Ishikawa (cell line): ENCODE data around the gene PLVAP.
A peak's percentile ranks its signal among the peaks of the same experiment; 100 is the strongest.

Source experiments
- CEBPB ChIP-seq: IDR thresholded peaks from 2 replicates; pipeline ENCODE4 v1.6.1; 2012
- CREB1 ChIP-seq: IDR thresholded peaks from 2 replicates; pipeline ENCODE4 v1.6.1; 2012; ENCODE audit warnings: low read depth
- EGR1 ChIP-seq: IDR thresholded peaks from 2 replicates; pipeline ENCODE4 v1.6.1; 2012
- EP300 ChIP-seq: IDR thresholded peaks from 2 replicates; pipeline ENCODE4 v1.6.1; 2012; ENCODE audit warnings: borderline replicate concordance
- FOXM1 ChIP-seq: IDR thresholded peaks from 2 replicates; pipeline ENCODE4 v1.6.1; 2012; ENCODE audit warnings: low read depth, borderline replicate concordance
- MAX ChIP-seq: IDR thresholded peaks from 2 replicates; pipeline ENCODE4 v1.6.1; 2012
- NFIC ChIP-seq: IDR thresholded peaks from 2 replicates; pipeline ENCODE4 v1.6.1; 2012
- RAD21 ChIP-seq: IDR thresholded peaks from 2 replicates; pipeline ENCODE4 v1.6.1; 2012; ENCODE audit warnings: low read depth
- REST ChIP-seq: IDR thresholded peaks from 2 replicates; pipeline ENCODE4 v1.6.1; 2012; ENCODE audit warnings: low read depth, mild to moderate bottlenecking
- TAF1 ChIP-seq: IDR thresholded peaks from 2 replicates; pipeline ENCODE4 v1.6.1; 2012; ENCODE audit warnings: low read depth, mild to moderate bottlenecking
- TCF12 ChIP-seq: IDR thresholded peaks from 2 replicates; pipeline ENCODE4 v1.6.1; 2012; ENCODE audit warnings: low read depth
- TEAD4 ChIP-seq: IDR thresholded peaks from 2 replicates; pipeline ENCODE4 v1.6.1; 2012
- USF1 ChIP-seq: IDR thresholded peaks from 2 replicates; pipeline ENCODE4 v1.6.1; 2012
- YY1 ChIP-seq: IDR thresholded peaks from 2 replicates; pipeline ENCODE4 v1.6.1; 2012; ENCODE audit warnings: low read depth
- ZBTB7A ChIP-seq: IDR thresholded peaks from 2 replicates; pipeline ENCODE4 v1.6.1; 2012; ENCODE audit warnings: low read depth

The PLVAP gene

GRCh38 chr19:17376935-17377600 lies at the start of gene PLVAP:
Gene PLVAP (minus strand): TSS chr19:17377342. CDS start chr19:17377288, 54 bp downstream.
- TF ChIP-seq FOXM1 = no peak

GRCh38 chr19:17424743-17425365 lies 47.7 kb upstream of the PLVAP start:
- TF ChIP-seq REST (no peak), EP300 (no peak), CREB1 (no peak), RAD21 (peak; percentile 67), TCF12 (no peak), EGR1 (peak; percentile 76), CEBPB (no peak), TAF1 (no peak), TEAD4 (no peak), FOXM1 (no peak), MAX (no peak), ZBTB7A (0 out of 2 replicates have a peak, but pooled peaks have one; percentile 47), YY1 (no peak), USF1 (no peak), NFIC (peak; percentile 65; the same call in 1 of the 2 replicates)

GRCh38 chr19:17423429-17424208 lies 46.5 kb upstream of the PLVAP start:
- TF ChIP-seq TAF1 (no peak), CEBPB (no peak), MAX (no peak), ZBTB7A (no peak), TEAD4 (no peak), EGR1 (no peak), YY1 (no peak), TCF12 (no peak), EP300 (no peak), USF1 (no peak), REST (no peak), FOXM1 (no peak), CREB1 (no peak)

GRCh38 chr19:17421942-17422341 lies 44.8 kb upstream of the PLVAP start:
- TF ChIP-seq TEAD4 (no peak), EGR1 (no peak), CEBPB (no peak), REST (no peak), ZBTB7A (no peak), YY1 (no peak), TAF1 (no peak), EP300 (no peak), TCF12 (no peak), USF1 (no peak)
